GM21360 (cell line): ENCODE results near the gene PRM1.
A peak's percentile ranks its signal among the peaks of the same experiment; 100 is the strongest.

Experiments
- ATAC-seq: cut with Tn5 transposase; IDR thresholded peaks from one replicate; pipeline ENCODE4 v1.9.1; 2021; ENCODE audit warnings: mild to moderate bottlenecking, moderate library complexity; ENCODE audit not compliant: unreplicated experiment

Gene PRM1

GRCh38 chr16:11280616-11281522 is at the start of gene PRM1:
TSS of gene PRM1 (minus strand) at chr16:11281330. CDS start at chr16:11281238, 92 bp downstream.
- no peak for ATAC-seq

- no peak for ATAC-seq
These were observed 49.6 kb upstream of the PRM1 start for GRCh38 chr16:11330526-11331237.

GRCh38 chr16:11329891-11330290 is 48.8 kb upstream of the PRM1 start:
- no peak for ATAC-seq

GRCh38 chr16:11329071-11329491 is 48.0 kb upstream of the PRM1 start:
- ATAC-seq, result no peak

- ATAC-seq, result peak; percentile 70
These were observed 47.3 kb upstream of the PRM1 start for GRCh38 chr16:11328172-11329070.

- ATAC-seq, result peak; percentile 44
These were observed 46.4 kb upstream of the PRM1 start for GRCh38 chr16:11327277-11328171.

GRCh38 chr16:11326737-11327276 is 45.7 kb upstream of the PRM1 start:
- no peak for ATAC-seq

GRCh38 chr16:11326084-11326736 is 45.1 kb upstream of the PRM1 start:
- ATAC-seq, result no peak

GRCh38 chr16:11325404-11326083 is 44.4 kb upstream of the PRM1 start:
- ATAC-seq, result no peak

GRCh38 chr16:11323551-11324336 is 42.6 kb upstream of the PRM1 start:
- no peak for ATAC-seq

- no peak for ATAC-seq
These were observed 41.7 kb upstream of the PRM1 start for GRCh38 chr16:11322823-11323222.

- no peak for ATAC-seq
These were observed 40.5 kb upstream of the PRM1 start for GRCh38 chr16:11321662-11322061.

- ATAC-seq, result no peak
These were observed 39.0 kb upstream of the PRM1 start for GRCh38 chr16:11320170-11320569.

- no peak for ATAC-seq
These were observed 38.5 kb upstream of the PRM1 start for GRCh38 chr16:11319529-11320146.

GRCh38 chr16:11318817-11319216 is 37.7 kb upstream of the PRM1 start:
- ATAC-seq, result no peak

GRCh38 chr16:11316331-11317015 is 35.3 kb upstream of the PRM1 start:
- no peak for ATAC-seq

GRCh38 chr16:11315510-11315909 is 34.4 kb upstream of the PRM1 start:
- ATAC-seq, result no peak
